CD4-positive, alpha-beta T cell treated with Interleukin-6 at 100 ng/mL for 8 hours (primary cell): Measurements from ENCODE around the gene NOTCH4.
"Not testable (repeated sequence)": the region's sequence is repeated elsewhere in the genome, so short reads cannot be mapped to it uniquely, and the experiment has no call there.

ENCODE experiments used
- DNase-seq: peaks from one replicate; pipeline ENCODE4 v3.0.0-alpha.2; 2020; ENCODE audit warnings: mixed read lengths, low spot score

NOTCH4 gene

DNA sequence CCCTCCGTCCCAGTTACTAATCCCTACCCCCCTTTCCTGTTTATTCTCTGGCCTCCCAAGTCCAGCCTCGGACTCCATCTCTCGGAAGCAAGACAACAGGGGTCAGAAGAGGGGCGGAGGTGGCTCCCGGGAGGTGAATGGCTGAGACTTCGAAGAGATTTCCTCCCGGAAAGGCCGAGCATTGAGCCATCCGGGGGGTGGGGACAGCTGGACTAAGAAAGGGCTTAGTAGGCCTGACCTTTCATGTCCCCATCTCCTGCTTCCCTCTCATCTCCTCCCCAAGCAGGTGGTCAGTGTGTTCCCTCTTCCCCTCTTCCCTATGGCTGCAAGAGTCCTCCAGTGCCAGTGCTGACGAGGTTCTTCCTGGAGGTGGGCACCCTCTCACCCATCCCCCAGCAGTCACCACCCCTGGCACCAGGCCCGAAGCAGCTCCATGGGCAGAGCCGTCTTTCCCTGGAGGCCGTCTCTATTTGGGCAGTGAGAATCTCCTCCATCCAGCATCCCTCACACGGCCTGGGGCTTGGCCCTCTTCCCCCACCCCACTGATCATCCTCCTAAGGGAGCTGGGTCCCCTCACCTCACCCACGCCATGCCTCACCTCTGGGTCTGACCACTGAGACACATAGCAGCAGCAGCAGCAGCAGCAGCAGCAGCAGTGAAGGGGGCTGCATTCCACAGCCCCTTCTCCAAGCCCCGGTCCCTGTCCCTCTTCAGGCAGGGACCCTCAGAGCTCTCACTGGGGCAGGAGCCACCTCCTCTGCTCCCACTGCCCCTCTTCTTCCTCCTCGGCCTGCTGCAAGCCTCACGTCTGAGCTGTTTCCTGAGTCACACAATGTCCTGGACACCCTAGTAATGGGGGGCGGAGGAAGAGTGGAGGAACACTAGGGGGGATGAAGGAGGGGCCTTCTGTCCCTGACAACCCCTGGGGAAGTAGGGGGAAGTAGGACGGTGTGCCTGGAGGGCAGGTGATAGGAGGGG lies at the start of gene NOTCH4:
NOTCH4 (minus strand) TSS at position 810 of the 978 bp plus-strand sequence; CDS start at position 671, 139 bp downstream.
- no peak for DNase-seq

DNA sequence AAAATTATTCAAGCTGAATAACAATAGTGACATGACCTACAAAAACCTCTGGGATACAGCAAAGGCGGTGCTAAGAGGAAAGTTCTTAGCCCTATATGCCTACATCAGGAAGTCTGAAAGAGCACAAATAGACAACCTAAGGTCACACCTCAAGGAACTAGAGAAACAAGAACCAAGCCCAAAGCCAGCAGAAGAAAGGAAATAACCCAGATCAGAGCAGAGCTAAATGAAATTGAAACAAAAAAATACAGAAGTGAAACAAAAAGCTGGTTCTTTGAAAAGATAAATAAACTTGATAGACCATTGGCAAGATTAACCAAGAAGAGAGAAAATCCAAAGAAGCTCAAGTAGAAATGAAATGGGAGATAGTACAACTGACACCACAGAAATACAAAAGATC lies 47.6 kb upstream of the NOTCH4 start:
- DNase-seq: peak; percentile 1

DNA sequence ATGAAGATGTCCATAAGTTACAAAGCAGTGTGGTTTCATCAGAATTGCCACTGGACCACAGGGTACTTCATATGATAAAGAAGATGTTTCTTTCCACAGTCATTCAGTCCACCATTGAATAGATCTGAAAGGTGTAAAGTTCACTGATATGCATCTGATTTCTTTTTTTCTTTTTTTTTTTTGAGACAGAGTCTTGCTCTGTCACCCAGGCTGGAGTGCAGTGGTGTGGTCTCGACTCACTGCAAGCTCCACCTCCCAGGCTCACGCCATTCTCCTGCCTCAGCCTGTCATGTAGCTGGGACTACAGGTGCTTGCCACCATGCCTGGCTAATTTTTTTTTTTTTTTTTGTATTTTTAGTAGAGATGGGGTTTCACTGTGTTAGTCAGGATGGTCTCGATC lies 44.6 kb upstream of the NOTCH4 start:
- not testable (repeated sequence) for DNase-seq

DNA sequence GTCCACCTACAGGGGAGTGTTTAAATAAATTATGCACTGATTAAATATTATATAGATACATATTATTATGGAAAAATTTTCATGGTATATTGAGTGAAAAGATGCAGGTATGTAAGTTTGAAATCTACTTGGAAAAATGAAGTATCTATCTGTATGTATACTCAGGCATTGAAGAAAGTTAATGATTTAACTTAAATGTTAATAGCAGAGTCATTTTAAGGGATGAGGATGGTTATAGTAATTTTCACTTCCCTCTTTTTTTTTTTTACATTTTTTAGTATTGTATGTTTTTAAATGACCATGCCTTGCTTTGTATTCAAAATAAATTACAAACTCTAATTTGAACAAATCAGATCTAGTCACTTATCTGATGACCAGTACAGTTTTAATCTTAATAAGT lies 43.2 kb upstream of the NOTCH4 start:
- no peak for DNase-seq

DNA sequence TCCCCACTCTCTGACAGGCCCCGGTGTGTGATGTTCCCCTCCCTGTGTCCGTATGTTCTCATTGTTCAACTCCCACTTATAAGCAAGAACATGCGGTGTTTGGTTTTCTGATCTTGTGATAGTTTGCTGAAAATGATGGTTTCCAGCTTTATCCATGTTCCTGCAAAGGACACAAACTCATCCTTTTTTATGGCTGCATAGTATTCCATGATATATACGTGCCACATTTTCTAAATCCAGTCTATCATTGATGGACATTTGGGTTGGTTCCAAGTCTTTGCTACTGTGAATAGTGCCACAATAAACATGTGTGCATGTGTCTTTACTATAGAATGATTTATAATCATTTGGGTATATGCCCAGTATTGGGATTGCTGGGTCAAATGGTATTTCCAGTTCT lies 33.4 kb upstream of the NOTCH4 start:
- not testable (repeated sequence) for DNase-seq

DNA sequence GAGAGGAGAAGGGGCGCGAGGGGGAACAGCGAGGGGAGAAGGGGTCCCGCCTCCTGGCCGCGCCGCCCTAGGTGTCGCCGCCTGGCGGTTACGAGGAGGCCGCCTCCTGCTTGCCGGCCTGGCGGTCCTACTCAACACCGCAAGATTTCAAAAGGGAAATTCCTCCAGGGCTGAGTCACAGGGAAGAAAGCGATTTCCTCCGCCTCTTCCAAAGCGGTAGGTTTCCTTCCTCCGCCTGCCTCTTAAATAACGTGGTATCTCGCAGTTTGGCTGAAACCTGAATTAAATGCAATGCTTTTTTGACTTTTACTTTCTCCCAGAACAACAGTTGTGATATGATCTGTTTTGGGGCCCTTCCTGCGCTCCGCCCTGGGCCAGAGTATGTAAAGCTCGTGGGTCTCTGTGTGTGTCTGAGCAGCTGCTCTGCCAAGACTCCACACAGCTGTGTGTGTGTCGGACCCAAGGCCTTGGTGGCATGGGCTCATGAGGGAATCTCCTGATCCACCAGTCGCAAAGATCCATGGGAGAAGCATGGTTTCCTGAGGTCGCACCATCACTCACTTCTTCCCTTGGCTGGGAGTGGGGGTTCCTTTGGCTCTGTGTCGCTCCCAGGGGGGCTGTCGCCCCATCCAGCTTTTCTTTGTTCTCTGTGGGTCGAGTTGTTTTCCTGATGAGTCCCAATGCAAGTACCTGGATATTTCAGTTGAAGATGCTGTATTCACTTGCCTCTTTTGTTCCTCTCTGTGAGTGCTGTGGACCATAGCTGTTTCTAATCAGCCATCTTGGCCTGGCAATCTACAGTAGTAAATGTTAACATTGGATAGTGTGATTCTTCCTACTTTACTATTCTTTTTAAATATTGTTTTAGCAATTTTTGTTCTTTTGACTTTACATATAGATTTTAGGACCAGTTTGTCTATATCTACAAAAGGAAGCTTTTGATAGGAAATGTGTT lies 31.6 kb upstream of the NOTCH4 start:
- peak; percentile 48 for DNase-seq

DNA sequence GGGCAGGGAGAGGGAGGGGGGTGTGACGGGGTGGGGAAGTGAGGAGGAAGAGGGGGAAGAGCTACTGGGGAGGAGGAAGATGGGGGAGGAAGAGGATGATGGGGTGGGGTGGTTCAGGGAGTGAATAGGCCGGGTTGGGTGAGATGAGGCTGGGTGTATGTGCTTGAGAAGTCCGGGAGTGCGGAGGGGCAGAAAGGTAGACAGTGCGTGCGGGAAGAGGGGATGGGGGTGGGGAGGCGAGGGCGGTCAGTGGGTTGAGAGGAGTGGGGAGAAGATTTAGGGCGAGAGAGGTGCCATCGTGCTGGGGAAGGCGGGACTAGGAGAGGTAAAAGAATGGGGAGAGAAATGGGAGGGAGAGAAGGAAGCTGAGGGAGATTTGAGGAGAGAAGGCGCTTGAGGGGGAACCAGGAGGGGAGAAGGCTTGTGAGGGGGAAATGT lies 30.9 kb upstream of the NOTCH4 start:
- DNase-seq: no peak

DNA sequence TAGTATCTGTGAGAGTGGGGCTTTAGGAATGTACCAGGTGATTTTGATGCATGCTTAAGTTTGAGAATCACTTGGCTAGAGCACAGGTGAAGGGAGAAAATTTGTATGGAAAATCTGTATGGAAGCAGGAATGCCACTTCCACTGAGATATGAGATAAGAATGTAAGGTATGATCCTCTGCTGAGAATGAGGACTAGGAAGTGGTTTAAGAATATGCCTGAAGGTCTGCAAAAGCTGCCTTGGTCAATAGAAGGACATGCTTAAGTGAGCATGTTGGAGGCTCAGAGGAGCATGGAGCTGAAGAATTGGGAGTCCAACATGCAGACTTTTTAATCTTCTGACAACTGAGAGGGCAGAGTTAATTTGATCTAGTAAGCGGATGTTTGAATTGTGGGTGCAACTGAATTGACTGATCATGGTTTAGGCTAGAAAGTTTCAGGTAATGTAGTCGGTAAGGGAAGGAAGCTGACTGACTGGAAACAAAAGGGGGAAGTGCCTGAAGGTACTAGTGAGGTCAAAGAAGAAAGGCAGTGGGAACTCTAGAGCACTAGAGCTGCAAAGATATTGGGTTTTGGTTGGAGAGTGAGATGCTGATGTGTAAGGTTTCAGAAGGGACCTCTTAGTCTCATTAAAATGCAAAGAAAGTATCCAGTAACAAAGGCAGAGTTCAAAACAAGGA lies 28.6 kb upstream of the NOTCH4 start:
- peak; percentile 6 for DNase-seq

DNA sequence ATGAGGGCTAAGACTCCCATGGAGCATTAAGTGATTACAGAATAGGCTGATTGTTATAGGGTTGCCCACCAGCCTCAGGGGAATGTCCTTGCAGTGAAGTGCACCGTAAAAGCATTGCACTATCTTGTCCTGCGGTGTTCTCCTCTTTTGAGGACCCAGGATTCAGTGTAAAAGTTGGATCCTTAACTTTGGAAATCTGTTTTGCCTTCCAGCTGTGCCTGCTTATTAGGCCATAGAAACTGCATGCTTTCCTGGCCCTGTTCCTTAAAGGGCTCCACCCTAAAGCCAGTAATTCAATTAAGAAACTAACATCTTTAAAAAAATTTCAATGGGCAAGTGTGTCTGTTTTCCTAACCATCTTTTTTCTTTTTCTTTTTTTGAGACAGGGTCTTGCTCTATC lies 25.4 kb upstream of the NOTCH4 start:
- DNase-seq: no peak

DNA sequence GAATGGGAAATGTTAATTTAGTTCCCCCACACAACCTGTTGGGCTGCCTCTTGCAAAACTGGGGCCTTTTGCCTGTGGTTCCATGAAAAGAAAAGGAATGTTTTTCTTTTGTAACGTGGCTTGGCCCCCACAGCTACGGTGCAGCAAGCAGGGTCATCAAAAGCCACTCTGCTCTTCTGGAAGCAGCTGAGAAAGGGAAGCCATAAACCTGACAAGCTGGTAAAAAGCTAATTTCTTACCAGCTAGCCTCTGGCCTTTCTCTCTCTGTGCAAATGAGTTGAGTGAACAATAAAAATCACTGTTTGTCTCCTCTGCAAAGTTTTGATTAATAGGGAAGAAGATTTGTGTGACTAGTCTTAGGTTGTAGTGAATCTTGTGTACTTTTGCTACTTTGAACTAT lies 23.5 kb upstream of the NOTCH4 start:
- DNase-seq: no peak

DNA sequence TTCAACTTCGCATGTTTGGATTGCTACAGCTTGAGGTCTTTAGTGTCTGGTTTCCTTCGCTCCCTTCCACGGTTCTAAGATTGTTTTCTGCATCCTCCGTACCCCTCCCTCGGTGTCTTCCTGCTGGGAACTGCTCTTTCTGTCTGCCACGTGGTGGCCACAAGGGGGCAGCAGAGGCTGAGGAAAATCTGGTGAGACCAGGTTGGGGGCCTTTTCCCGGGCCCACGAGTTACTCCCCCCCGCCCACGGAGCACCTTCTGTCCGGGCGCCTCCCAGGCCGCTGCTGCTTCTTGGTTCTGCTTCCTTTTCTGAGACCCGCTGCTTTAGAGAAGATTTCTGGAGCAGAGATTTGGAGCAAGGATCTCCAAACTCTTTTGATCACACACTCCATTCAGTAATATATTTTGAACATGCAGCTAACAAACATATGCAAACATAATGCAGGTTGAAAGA lies 21.1 kb upstream of the NOTCH4 start:
- peak; percentile 71 for DNase-seq

DNA sequence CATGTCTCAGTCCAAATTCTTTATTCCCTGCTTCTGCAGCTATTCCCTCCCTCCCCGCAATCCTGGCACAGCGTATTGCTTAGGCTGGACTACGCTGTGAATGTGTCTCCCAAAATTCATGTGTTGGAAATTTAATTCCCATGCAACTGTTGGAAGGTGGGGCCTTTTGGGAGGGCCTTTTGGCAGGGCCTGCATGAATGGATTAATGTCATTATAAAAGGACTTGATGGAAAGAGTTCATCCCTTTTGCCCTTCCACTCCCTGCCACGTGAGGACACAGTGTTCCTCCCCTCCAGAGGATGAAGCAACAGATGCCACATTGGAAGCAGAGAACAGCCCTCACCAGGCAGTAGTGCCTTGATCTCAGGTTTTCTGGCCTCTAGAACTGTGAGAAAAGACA lies 20.4 kb upstream of the NOTCH4 start:
- no peak for DNase-seq

DNA sequence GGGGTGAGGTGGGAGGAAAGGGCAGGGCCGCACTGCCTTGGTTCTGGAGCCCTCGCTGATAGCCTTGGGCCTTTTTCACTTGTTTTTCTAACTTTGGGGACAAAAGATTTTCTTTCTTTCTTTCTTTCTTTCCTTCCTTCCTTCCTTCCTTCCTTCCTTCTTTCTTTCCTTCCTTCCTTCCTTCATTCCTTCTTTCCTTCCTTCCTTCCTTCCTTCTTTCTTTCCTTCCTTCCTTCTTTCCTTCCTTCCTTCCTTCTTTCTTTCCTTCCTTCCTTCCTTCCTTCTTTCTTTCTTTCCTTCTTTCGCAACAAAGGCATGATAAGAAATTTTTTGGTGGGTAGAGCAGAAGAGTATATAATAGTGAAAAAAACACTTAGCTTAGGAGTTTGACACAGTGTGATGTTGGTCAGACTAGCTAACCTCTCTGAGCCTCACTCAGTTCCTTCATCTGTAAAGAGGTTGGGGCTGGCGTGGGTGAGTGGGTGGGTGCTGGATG lies 18.5 kb upstream of the NOTCH4 start:
- not testable (repeated sequence) for DNase-seq

DNA sequence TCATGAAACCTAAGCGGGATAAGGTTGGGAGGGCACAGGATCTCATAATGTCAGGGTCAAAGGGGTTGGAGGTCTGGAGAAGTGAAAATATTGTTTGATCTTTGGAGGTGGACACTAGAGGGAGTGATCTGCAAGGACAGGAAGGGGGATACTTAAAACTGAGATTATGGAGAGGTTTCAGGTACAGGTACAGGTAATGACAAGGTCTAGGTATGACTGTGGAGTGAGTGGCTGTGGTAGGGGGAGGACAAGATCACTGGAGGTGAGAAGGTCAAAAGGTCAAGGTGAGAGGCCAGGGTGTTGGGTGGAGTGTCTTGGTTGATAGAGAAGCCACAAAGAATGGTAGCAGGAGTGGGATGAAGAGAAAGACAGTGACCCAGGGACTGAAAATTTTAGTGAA lies 16.8 kb upstream of the NOTCH4 start:
- no peak for DNase-seq

DNA sequence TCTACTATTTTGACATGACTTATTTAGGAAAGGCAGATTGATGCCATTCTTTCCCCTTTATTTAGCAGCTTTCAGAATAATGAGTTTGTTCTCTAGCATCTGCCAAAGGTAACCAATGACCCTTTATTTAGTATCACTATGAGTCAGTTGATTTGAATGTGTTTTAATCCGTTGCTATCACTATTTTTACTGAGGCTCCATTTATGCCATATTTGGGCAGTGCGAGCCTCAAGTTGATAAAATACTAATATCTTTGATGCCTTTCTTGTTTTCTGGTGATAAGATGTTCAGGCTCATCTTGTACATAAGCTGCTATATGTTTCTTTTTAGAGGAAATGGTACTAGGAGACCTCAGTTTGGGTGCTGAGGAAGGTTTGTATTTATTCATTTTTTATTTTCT lies 15.6 kb upstream of the NOTCH4 start:
- no peak for DNase-seq

DNA sequence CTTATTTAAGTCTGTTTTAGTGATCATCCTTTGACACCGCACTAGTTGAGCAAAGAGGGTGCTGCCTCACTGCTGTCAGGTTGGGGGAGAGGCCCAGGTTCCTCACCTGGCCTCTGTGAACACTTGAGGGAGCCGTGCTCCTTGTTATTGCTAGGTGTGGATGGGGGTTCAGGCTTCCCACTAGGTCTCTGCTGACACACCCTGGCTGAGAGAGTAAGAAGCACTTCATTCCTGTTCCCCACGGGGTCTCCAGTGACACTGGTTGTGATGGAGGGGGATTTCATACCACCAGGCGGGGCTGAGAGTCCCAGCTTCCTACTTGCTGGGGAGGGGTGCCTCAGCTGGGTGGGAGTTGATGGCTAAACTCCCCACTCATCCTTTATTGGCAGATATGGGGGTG lies 11.1 kb upstream of the NOTCH4 start:
- no peak for DNase-seq

DNA sequence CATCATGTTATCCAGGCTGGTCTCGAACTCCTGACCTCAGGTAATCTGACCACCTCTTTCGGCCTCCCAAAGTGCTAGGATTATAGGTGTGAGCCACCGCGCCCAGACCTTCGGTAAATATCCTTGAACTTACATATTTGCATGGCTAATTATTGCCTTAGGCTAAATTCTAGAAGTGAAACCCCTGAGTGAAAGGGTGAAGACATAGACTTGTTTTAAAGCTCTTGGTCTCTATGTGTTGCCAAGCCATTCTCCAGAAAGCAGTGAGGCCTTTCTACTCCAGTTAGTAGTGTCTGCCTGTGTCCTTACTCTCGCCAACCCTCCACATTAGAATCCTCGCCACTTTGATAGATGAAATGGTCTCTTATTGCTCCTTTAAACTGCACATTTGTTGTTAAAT lies 2.6 kb upstream of the NOTCH4 start:
- DNase-seq: no peak

DNA sequence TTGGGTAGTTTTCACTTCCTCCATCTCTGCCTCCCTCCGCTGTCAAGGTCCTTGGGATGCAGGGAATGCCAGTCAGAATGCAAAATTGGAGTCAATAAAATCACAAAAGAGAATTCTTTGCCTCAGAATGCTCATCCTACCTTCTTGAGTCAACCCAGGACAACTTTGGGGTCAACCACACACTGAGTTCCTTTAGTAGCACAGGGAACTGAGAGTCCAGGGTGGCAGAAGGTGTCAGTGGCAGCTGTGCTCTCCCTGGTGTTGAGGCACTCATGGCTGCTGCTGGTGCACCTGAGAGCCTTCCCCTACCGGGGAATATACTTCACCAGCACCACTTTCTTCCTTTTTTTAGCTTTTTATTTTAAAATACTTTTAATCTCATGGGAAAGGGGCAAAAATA lies 829 bp upstream of the NOTCH4 start:
- no peak for DNase-seq

DNA sequence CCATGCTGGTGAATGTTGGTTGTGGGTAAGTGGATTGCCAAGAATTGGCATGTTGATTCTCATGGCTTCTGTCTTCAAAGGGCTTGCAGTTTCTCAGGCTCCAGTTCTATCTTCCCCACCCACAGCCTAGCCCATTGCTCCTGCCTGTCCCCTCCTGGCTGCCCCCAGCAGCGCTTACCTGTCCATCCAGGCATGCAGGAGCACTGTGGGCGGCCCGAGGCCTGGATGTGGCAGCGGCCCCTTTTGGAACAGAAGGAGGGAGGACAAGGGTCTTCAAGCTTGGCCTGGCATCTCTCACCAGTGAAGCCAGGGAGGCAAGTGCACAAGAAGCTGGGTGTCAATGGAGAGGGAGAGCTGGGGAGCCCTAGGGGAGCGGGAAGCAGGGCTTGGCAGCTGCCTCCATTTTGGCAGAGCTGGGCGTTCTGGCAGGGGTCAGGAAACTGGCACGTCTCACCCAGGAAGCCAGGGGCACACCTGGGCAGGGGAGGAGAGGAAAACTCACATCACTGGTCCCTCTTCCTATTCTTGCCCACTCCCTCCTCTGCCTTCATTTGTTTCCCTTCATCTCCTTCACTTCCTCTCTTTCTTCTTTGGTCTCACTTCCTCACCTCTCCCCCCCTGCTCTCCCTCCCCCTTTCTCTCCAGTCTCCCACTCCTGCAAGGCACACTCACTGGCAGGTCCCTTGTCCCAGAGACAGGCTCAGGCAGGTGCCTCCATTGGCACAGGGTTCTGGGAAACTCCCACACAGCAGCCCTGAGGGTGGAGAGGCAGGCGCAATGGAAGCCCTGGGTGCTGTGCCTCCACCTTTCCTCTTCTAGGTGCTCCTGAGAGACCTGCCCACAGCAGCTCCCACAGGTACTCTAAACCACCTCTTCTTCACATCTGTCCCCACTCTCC lies 1.3 kb downstream of the NOTCH4 start:
- no peak for DNase-seq

DNA sequence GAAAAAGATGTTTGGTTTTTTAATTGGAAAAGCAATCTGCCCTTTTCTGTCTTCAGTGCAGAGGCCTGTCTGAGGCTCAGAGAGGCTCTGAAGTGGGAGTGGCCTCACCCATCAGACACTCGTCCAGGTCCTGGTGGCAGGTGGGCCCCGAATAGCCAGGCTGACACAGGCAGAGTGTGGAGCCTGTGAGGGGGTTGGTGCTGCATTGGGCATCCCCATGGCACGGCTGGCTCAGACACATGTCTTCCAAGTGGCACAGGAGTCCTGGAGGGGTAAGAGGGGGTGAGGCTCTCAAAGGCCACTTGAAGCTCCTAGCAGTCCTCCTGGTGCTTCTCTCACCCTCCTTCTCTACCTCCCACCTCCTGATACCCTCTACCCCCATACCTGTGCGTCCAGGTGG lies 3.8 kb downstream of the NOTCH4 start:
- no peak for DNase-seq

DNA sequence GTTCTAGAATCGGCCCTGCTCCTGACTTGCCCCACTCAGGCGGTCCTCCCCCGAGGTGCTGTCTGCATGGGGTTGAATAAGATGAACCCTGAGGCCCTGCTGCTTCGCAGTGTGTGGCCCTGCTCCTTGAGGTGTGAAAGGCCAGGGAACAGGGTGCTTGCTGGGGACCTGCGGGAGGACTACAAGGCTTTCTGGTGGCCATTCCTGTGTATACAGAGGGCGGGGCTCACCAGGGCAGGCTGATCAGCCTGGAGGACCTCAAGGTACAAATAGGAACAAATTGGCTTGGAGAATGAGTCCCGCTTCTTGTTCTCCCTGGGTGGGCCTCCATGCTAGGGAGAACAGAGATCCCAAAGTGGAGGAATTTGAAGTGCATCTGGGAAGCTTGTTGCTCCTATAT lies 5.7 kb downstream of the NOTCH4 start:
- no peak for DNase-seq
